Esophagus muscularis mucosa (tissue), 4 donors: ENCODE data around the gene ANKRD44. TPM values are rescaled to one million over a fixed set of nuclear protein-coding genes. Genes with fewer than 3 reads are reported as not detected.
A peak's percentile ranks its signal among the peaks of the same experiment; 100 is the strongest.

Experiments used
- DNase-seq: peaks from one replicate; pipeline ENCODE4 v3.0.0-alpha.2; 2017; ENCODE audit errors: extremely low spot score
- H3K27ac ChIP-seq, 4 donors: fragments of 200-600 bp; sonication (generic); replicated peaks in 1 of 4; 1 replicate in 3 of 4; 2 replicates in 1 of 4; pipeline ENCODE4 v1.5.1; 2016 to 2019; ENCODE audit warnings: mild to moderate bottlenecking in 1 of 4
- H3K27me3 ChIP-seq, 4 donors: fragments of 200-600 bp; sonication (generic); one replicate each; pipeline versions ENCODE4 v1.5.1 to v1.6.0; 2016 to 2019
- H3K36me3 ChIP-seq, 4 donors: fragments of 200-600 bp; sonication (generic); one replicate each; pipeline ENCODE4 v1.5.1; 2016 to 2019
- H3K4me1 ChIP-seq, 4 donors: fragments of 200-600 bp; sonication (generic); one replicate each; pipeline ENCODE4 v1.5.1; 2016 to 2019
- H3K4me3 ChIP-seq, 4 donors: fragments of 200-600 bp; sonication (generic); 1 replicate in 2 of 4; 2 replicates in 2 of 4; pipeline ENCODE4 v1.5.1; 2016 to 2019; ENCODE audit warnings: mild to moderate bottlenecking in 4 of 4, moderate library complexity in 1 of 4
- H3K9me3 ChIP-seq, 4 donors: fragments of 200-600 bp; sonication (generic); 1 replicate in 3 of 4; 2 replicates in 1 of 4; pipeline ENCODE4 v1.5.1; 2016 to 2019
- EP300 ChIP-seq: sonication (generic); formaldehyde crosslinking; IDR thresholded peaks from one replicate; pipeline ENCODE4 v1.6.1; 2017; ENCODE audit warnings: antibody characterized with exemption
- POLR2A ChIP-seq: fragments of 450-650 bp; IDR thresholded peaks from one replicate; pipeline ENCODE4 v1.6.1; 2017; ENCODE audit warnings: antibody characterized with exemption, moderate library complexity, mild to moderate bottlenecking, low read depth
- POLR2AphosphoS5 ChIP-seq, 2 donors: sonication (generic); formaldehyde crosslinking; IDR thresholded peaks; one replicate each; pipeline ENCODE4 v1.6.1; 2017; ENCODE audit warnings: antibody characterized with exemption in 2 of 2
- WGBS: methylation state at CpG from one replicate; pipeline ENCODE4 v1.1.5; 2018; 5-methylcytosine and 5-hydroxymethylcytosine counted together
- intact Hi-C: fragments of 100-400 bp; cut with DNase I; formaldehyde crosslinking; loops from one replicate; pipeline ENCODE4 v1.15.1; 2023
- total RNA-seq, 4 donors: library from RNA; depleted of rRNA; stranded (reverse); fragments of >200 nt; gene quantifications; one replicate each; pipeline versions ENCODE4 v1.1.0 to v1.2.1, GENCODE V29; 2016
- TF ChIP-seq, protein P1 (sequence below), 3 experiments: fragments of 200-600 bp in 2 of 3; fragments of 450-650 bp in 1 of 3; sonication (generic) in 2 of 3; IDR thresholded peaks; one replicate each; pipeline ENCODE4 v1.5.1; 2017 to 2019; ENCODE audit warnings: antibody characterized with exemption in 3 of 3, mild to moderate bottlenecking in 2 of 3, moderate library complexity in 1 of 3

ANKRD44 gene
- total RNA-seq, 4 donors from 2014 or later: 41.4 to 76.6 (median 48.1) TPM

- H3K4me3 ChIP-seq: no peak overlapping the region
- 79% methylated on average over 7 of the region's 7 CpGs for WGBS
- H3K36me3 ChIP-seq: peaks cover 0 to 59% (median 19%) of the 10 kb centered on the region in 4 donors
- intact Hi-C loops: no loop called here
- peaks cover 17 to 23% (median 21%) of the 10 kb centered on the region in 4 donors for H3K4me1 ChIP-seq
- TF ChIP-seq EP300 (no peak), POLR2A (no peak)
- TF ChIP-seq, protein P1, sequence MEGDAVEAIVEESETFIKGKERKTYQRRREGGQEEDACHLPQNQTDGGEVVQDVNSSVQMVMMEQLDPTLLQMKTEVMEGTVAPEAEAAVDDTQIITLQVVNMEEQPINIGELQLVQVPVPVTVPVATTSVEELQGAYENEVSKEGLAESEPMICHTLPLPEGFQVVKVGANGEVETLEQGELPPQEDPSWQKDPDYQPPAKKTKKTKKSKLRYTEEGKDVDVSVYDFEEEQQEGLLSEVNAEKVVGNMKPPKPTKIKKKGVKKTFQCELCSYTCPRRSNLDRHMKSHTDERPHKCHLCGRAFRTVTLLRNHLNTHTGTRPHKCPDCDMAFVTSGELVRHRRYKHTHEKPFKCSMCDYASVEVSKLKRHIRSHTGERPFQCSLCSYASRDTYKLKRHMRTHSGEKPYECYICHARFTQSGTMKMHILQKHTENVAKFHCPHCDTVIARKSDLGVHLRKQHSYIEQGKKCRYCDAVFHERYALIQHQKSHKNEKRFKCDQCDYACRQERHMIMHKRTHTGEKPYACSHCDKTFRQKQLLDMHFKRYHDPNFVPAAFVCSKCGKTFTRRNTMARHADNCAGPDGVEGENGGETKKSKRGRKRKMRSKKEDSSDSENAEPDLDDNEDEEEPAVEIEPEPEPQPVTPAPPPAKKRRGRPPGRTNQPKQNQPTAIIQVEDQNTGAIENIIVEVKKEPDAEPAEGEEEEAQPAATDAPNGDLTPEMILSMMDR (IDR thresholded peaks at IDR 0.05): no peak
- no peak overlapping the region for H3K27ac ChIP-seq
- H3K9me3 ChIP-seq: no peaks in the 10 kb centered on the region
- H3K27me3 ChIP-seq: no peaks in the 10 kb centered on the region
- no peak for DNase-seq
These were observed 229.9 kb downstream of the ANKRD44 start for GRCh38 chr2:197080578-197081216.

- no peaks in the 10 kb centered on the region for H3K9me3 ChIP-seq
- H3K27me3 ChIP-seq: no peaks in the 10 kb centered on the region
- peaks cover 17 to 23% (median 21%) of the 10 kb centered on the region in 4 donors for H3K4me1 ChIP-seq
- TF ChIP-seq EP300: no peak
- TF ChIP-seq POLR2A: no peak
- TF ChIP-seq, protein P1 (IDR thresholded peaks at IDR 0.05): no peak
- TF ChIP-seq POLR2AphosphoS5 (IDR thresholded peaks at IDR 0.05): no peak
- WGBS: 59% methylated on average over 6 of the region's 6 CpGs
- peaks cover 0 to 54% (median 19%) of the 10 kb centered on the region in 4 donors for H3K36me3 ChIP-seq
- H3K4me3 ChIP-seq: no peak overlapping the region
- no peak overlapping the region for H3K27ac ChIP-seq
- DNase-seq: no peak
- intact Hi-C loops: no loop called here
These were observed 230.6 kb downstream of the ANKRD44 start for GRCh38 chr2:197079832-197080555.

GRCh38 chr2:197079414-197079813 is 231.2 kb downstream of the ANKRD44 start:
- no peaks in the 10 kb centered on the region for H3K27me3 ChIP-seq
- 83% methylated on average over 3 of the region's 3 CpGs for WGBS
- no peak overlapping the region for H3K4me3 ChIP-seq
- H3K27ac ChIP-seq: peak overlapping the region in 1 of 4 donors; percentile 1
- H3K9me3 ChIP-seq: no peaks in the 10 kb centered on the region
- H3K4me1 ChIP-seq: peaks cover 17 to 26% (median 22%) of the 10 kb centered on the region in 4 donors
- intact Hi-C loops: no loop called here
- TF ChIP-seq POLR2AphosphoS5 (IDR thresholded peaks at IDR 0.05): no peak
- no peak for TF ChIP-seq EP300
- TF ChIP-seq, protein P1 (IDR thresholded peaks at IDR 0.05): no peak
- TF ChIP-seq POLR2A: no peak
- H3K36me3 ChIP-seq: peaks cover 0 to 60% (median 19%) of the 10 kb centered on the region in 4 donors
- DNase-seq: no peak

GRCh38 chr2:197078535-197078934 is 232.0 kb downstream of the ANKRD44 start:
- WGBS: 89% methylated on average over 4 of the region's 4 CpGs
- Histone ChIP-seq H3K4me1 (peaks cover 17 to 31% (median 30%) of the 10 kb centered on the region in 4 donors), H3K9me3 (no peaks in the 10 kb centered on the region), H3K27me3 (no peaks in the 10 kb centered on the region), H3K27ac (peak overlapping the region in 1 of 4 donors; percentile 5), H3K36me3 (peaks cover 0 to 57% (median 18%) of the 10 kb centered on the region in 4 donors), H3K4me3 (no peak overlapping the region)
- no peak for TF ChIP-seq POLR2AphosphoS5 (IDR thresholded peaks at IDR 0.05)
- TF ChIP-seq, protein P1 (IDR thresholded peaks at IDR 0.05): no peak
- TF ChIP-seq POLR2A: no peak
- no peak for TF ChIP-seq EP300
- DNase-seq: no peak
- intact Hi-C loops: no loop called here
